Measurements from ENCODE around the gene UCMA. TPM values are rescaled to one million over a fixed set of nuclear protein-coding genes. Genes with fewer than 3 reads are reported as not detected.

Gene UCMA
- total and polyA plus RNA-seq, 9 donors = 0.11 to 0.48 (median 0.38) TPM; not detected in 6

- 95 to 100% (median 97%) methylated on average over 2 of the region's 2 CpGs for WGBS, 3 donors
- Histone ChIP-seq H3K9me3 (no peaks in the 10 kb centered on the region), H3K36me3 (no peaks in the 10 kb centered on the region), H3K27me3 (no peaks in the 10 kb centered on the region), H3K27ac (no peak overlapping the region), H3K4me3 (no peak overlapping the region), H3K4me1 (ENCODE audit: insufficient read depth) (no peaks in the 10 kb centered on the region)
- intact Hi-C loops (cut with DNase I) = no loop called here
- TF ChIP-seq POLR2A (IDR thresholded peaks at IDR 0.05) (no peak), EP300 (IDR thresholded peaks at IDR 0.05) (no peak)
- TF ChIP-seq, protein P1, sequence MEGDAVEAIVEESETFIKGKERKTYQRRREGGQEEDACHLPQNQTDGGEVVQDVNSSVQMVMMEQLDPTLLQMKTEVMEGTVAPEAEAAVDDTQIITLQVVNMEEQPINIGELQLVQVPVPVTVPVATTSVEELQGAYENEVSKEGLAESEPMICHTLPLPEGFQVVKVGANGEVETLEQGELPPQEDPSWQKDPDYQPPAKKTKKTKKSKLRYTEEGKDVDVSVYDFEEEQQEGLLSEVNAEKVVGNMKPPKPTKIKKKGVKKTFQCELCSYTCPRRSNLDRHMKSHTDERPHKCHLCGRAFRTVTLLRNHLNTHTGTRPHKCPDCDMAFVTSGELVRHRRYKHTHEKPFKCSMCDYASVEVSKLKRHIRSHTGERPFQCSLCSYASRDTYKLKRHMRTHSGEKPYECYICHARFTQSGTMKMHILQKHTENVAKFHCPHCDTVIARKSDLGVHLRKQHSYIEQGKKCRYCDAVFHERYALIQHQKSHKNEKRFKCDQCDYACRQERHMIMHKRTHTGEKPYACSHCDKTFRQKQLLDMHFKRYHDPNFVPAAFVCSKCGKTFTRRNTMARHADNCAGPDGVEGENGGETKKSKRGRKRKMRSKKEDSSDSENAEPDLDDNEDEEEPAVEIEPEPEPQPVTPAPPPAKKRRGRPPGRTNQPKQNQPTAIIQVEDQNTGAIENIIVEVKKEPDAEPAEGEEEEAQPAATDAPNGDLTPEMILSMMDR (IDR thresholded peaks at IDR 0.05) = no peak
- DNase-seq = no peak
Measured at GRCh38 chr10:13173616-13174015, 60.6 kb downstream of the UCMA start.

Small RNA genes within 50 kb of the gene (small RNA-seq; reads per million reads assigned to genes)
- not detected for gene RNU6-6P

Other genes starting within 250 kb of the UCMA start
- gene CCDC3, start 232.7 kb downstream of the UCMA start, total RNA-seq = 100 to 1,000 TPM in 2 of 7 donors, 10 to 100 TPM in 5; 14.3 to 173 (median 32.7) TPM
- 100 to 1,000 TPM in 1 of 2 donors, 10 to 100 TPM in 1; 74.7 to 190 TPM for gene CCDC3, start 232.7 kb downstream of the UCMA start, polyA plus RNA-seq
- 100 to 1,000 TPM in 3 of 7 donors, 10 to 100 TPM in 4; 42.9 to 133 (median 96.2) TPM for gene OPTN, start 134.2 kb downstream of the UCMA start, total RNA-seq
- gene OPTN, start 134.2 kb downstream of the UCMA start, polyA plus RNA-seq = 10 to 100 TPM; 85.9 to 87.0 TPM
- gene MCM10, start 72.8 kb downstream of the UCMA start, total RNA-seq = 1 to 10 TPM in 2 of 7 donors, under 1 TPM in 3, not detected in 2; 0.32 to 1.7 (median 0.89) TPM
- under 1 TPM; 0.20 to 0.28 TPM for gene MCM10, start 72.8 kb downstream of the UCMA start, polyA plus RNA-seq
- gene PHYH, start 65.7 kb upstream of the UCMA start, total RNA-seq = 10 to 100 TPM; 20.0 to 49.7 (median 39.5) TPM
- gene PHYH, start 65.7 kb upstream of the UCMA start, polyA plus RNA-seq = 10 to 100 TPM; 41.6 to 42.8 TPM
- gene SEPHS1, start 113.9 kb upstream of the UCMA start, total RNA-seq = 10 to 100 TPM; 27.2 to 62.0 (median 50.6) TPM
- 10 to 100 TPM; 39.7 to 76.7 TPM for gene SEPHS1, start 113.9 kb upstream of the UCMA start, polyA plus RNA-seq